ENCODE results near the gene KLHL2. TPM values are rescaled to one million over a fixed set of nuclear protein-coding genes. Genes with fewer than 3 reads are reported as not detected.

The KLHL2 gene
- total and polyA plus RNA-seq, 2 donors (not counting 3 experiments of a cell fraction or from before 2014, with no cell fraction given), result 9.9 to 22.1 TPM

DNA sequence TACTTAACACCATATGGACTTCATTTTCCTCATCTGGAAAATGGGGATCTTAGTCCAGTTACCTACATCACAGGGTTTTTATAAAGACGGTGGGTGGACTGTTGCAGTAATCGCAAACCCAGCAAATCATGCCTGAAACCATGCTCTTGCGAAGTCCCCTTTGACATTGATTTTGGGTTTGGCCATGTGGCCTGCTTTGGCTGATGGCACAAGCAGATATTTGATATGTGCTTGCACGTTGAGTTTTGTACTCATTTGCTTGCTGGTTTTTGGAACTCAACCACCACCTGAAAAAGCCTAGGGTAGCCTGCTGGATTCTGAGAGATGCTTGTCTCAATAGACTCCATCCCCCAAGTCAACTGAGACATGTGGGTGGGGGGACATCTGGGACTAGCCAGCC lies 14.4 kb upstream of the KLHL2 start:
- no peak overlapping the region for H3K4me3 ChIP-seq (replicated peaks in 1 of 3; ENCODE audit: insufficient read depth in 1 of 3, low read depth in 1 of 3, low read length in 3 of 3)
- H3K4me2 ChIP-seq (ENCODE audit: insufficient read depth, low read length), result no peak overlapping the region
- no peaks in the 10 kb centered on the region for H3K9me3 ChIP-seq (replicated peaks; ENCODE audit: control insufficient read depth, insufficient read depth, low read length)
- no peaks in the 10 kb centered on the region for H3K36me3 ChIP-seq (ENCODE audit: control insufficient read depth in 2 of 2, extremely low read depth in 1 of 2, insufficient read depth in 2 of 2, low read length in 2 of 2)
- intact Hi-C loops (cut with micrococcal nuclease), result no loop called here
- DNase-seq (ENCODE audit: low read depth, low spot score), result no peak
- no peaks in the 10 kb centered on the region for H3K9me1 ChIP-seq (replicated peaks; ENCODE audit: control insufficient read depth, extremely low read depth, insufficient read depth, low read length)
- no peak for FAIRE-seq
- ChIA-PET CTCF (no interaction called here), POLR2A (no interaction called here)
- H3K79me2 ChIP-seq (ENCODE audit: control insufficient read depth, insufficient read depth, low read length), result no peaks in the 10 kb centered on the region
- dilution Hi-C loops (cut with MboI; ENCODE audit: extremely low pct_ligation_motif_present, low sequenced_read_pairs), result no loop called here
- no peaks in the 10 kb centered on the region for H4K20me1 ChIP-seq (replicated peaks; ENCODE audit: control insufficient read depth, extremely low read depth, insufficient read depth, low read length)
- TF ChIP-seq POLR2AphosphoS5 (IDR thresholded peaks at IDR 0.05; ENCODE audit: insufficient read depth, low read depth, low read length) (no peak), JUN (IDR thresholded peaks at IDR 0.05; ENCODE audit: borderline replicate concordance, insufficient read depth, insufficient read length, low read depth) (no peak), GATA2 (IDR thresholded peaks at IDR 0.05; ENCODE audit: insufficient read depth, insufficient read length, low read depth, low read length) (no peak), FOS (IDR thresholded peaks at IDR 0.05; ENCODE audit: borderline replicate concordance, insufficient read depth, low read length) (no peak), EZH2 (IDR thresholded peaks at IDR 0.05; ENCODE audit: borderline replicate concordance, low read depth, low read length, severe bottlenecking) (no peak), POLR2A (IDR thresholded peaks at IDR 0.05; ENCODE audit: low read depth, low read length) (no peak), MYC (IDR thresholded peaks at IDR 0.05; ENCODE audit: low read depth, low read length) (no peak)
- TF ChIP-seq, protein P1, sequence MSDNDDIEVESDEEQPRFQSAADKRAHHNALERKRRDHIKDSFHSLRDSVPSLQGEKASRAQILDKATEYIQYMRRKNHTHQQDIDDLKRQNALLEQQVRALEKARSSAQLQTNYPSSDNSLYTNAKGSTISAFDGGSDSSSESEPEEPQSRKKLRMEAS (IDR thresholded peaks at IDR 0.05; ENCODE audit: insufficient read depth, insufficient read length), result no peak
- TF ChIP-seq, protein P2, sequence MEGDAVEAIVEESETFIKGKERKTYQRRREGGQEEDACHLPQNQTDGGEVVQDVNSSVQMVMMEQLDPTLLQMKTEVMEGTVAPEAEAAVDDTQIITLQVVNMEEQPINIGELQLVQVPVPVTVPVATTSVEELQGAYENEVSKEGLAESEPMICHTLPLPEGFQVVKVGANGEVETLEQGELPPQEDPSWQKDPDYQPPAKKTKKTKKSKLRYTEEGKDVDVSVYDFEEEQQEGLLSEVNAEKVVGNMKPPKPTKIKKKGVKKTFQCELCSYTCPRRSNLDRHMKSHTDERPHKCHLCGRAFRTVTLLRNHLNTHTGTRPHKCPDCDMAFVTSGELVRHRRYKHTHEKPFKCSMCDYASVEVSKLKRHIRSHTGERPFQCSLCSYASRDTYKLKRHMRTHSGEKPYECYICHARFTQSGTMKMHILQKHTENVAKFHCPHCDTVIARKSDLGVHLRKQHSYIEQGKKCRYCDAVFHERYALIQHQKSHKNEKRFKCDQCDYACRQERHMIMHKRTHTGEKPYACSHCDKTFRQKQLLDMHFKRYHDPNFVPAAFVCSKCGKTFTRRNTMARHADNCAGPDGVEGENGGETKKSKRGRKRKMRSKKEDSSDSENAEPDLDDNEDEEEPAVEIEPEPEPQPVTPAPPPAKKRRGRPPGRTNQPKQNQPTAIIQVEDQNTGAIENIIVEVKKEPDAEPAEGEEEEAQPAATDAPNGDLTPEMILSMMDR (IDR thresholded peaks at IDR 0.05; ENCODE audit: extremely low read depth in 1 of 2, insufficient read depth in 1 of 2, low read depth in 1 of 2, low read length in 2 of 2), result no peak
- BruUV-seq (replicated peaks), result no TSS peak
- H3K9ac ChIP-seq (replicated peaks; ENCODE audit: extremely low read depth, insufficient read depth, low read length), result no peak overlapping the region
- no peak overlapping the region for H3K27ac ChIP-seq (ENCODE audit: insufficient read depth, low read depth, low read length)
- H2AFZ ChIP-seq (ENCODE audit: low read depth, low read length), result no peak overlapping the region
- H3K4me1 ChIP-seq (ENCODE audit: control insufficient read depth, extremely low read depth, insufficient read depth, low read length), result no peaks in the 10 kb centered on the region
- no peaks in the 10 kb centered on the region for H3K27me3 ChIP-seq (ENCODE audit: control insufficient read depth in 2 of 2, insufficient read depth in 2 of 2, low read length in 2 of 2)

Measured in endothelial cell of umbilical vein (primary cell).